HEK293 (cell line): ENCODE data around the gene HYAL3.
A peak's percentile ranks its signal among the peaks of the same experiment; 100 is the strongest.

ENCODE experiments used
- CTCF ChIA-PET: fragments of 350-600 bp; formaldehyde crosslinking; extraction: SDS; loops from one replicate; lab custom pipeline; 2021; ENCODE audit warnings: antibody characterized with exemption; lab: Yijun Ruan, JAX
- POLR2A ChIA-PET: fragments of 300-600 bp; formaldehyde crosslinking; extraction: SDS; loops from one replicate; lab custom pipeline; 2020; ENCODE audit warnings: antibody characterized with exemption, inconsistent platforms; lab: Yijun Ruan, JAX
- H3K27ac ChIP-seq: fragments of 200-500 bp; sonication (Bioruptor generic); 2 replicates; pipeline ENCODE4 v1.5.1; 2014; ENCODE audit warnings: low read depth, low read length, control low read depth, inconsistent platforms; ENCODE audit errors: extremely low read depth
- H3K36me3 ChIP-seq, 2 experiments: fragments of 200-500 bp in 1 of 2; sonication (Bioruptor generic) in 1 of 2; 1 replicate in 1 of 2; 2 replicates in 1 of 2; pipeline ENCODE4 v1.5.1; 2014 to 2017; ENCODE audit warnings: inconsistent platforms in 2 of 2, low read length in 2 of 2; ENCODE audit not compliant: control insufficient read depth in 2 of 2, insufficient read depth in 1 of 2
- H3K4me1 ChIP-seq: fragments of 200-500 bp; sonication (Bioruptor generic); 2 replicates; pipeline ENCODE4 v1.5.1; 2014; ENCODE audit warnings: mild to moderate bottlenecking, low read length, inconsistent platforms; ENCODE audit not compliant: control insufficient read depth, insufficient read depth
- H3K4me3 ChIP-seq: 2 replicates; pipeline ENCODE4 v1.5.1; 2011; ENCODE audit warnings: low read depth, mild to moderate bottlenecking, control low read depth, low read length, moderate library complexity
- H3K9me3 ChIP-seq: fragments of 200-500 bp; sonication (Bioruptor generic); 2 replicates; pipeline ENCODE4 v1.5.1; 2014; ENCODE audit warnings: low read depth, low read length, inconsistent platforms; ENCODE audit not compliant: control insufficient read depth, insufficient read depth
- AEBP2 ChIP-seq: fragments of 450-650 bp; formaldehyde crosslinking; IDR thresholded peaks from 2 replicates; pipeline ENCODE4 v1.5.1; 2016; ENCODE audit warnings: missing biosample characterization, missing genetic modification characterization, borderline replicate concordance
- BCL11A ChIP-seq: fragments of 450-650 bp; formaldehyde crosslinking; IDR thresholded peaks from 2 replicates; pipeline ENCODE4 v1.5.1; 2016; ENCODE audit warnings: low read depth, missing biosample characterization, missing genetic modification characterization
- ELK4 ChIP-seq: IDR thresholded peaks from 2 replicates; pipeline ENCODE4 v1.6.1; 2011; ENCODE audit warnings: mild to moderate bottlenecking, low read depth, low read length, borderline replicate concordance
- GLIS1 ChIP-seq: fragments of 450-650 bp; formaldehyde crosslinking; IDR thresholded peaks from 2 replicates; pipeline ENCODE4 v1.5.1; 2016; ENCODE audit warnings: missing biosample characterization, missing genetic modification characterization
- GLIS2 ChIP-seq: fragments of 450-650 bp; formaldehyde crosslinking; IDR thresholded peaks from 2 replicates; pipeline ENCODE4 v1.5.1; 2016; ENCODE audit warnings: missing biosample characterization, missing genetic modification characterization
- HOXD13 ChIP-seq: sonication (generic); formaldehyde crosslinking; IDR thresholded peaks from 2 replicates; pipeline ENCODE4 v1.8.0; 2022; ENCODE audit warnings: missing genetic modification reagents, borderline replicate concordance
- KLF9 ChIP-seq: fragments of 450-650 bp; formaldehyde crosslinking; IDR thresholded peaks from 2 replicates; pipeline ENCODE4 v1.5.1; 2016; ENCODE audit warnings: missing biosample characterization, missing genetic modification characterization, low read depth
- OSR2 ChIP-seq: fragments of 450-650 bp; formaldehyde crosslinking; IDR thresholded peaks from 2 replicates; pipeline ENCODE4 v1.5.1; 2016; ENCODE audit warnings: missing biosample characterization, missing genetic modification characterization
- WT1 ChIP-seq: fragments of 450-650 bp; formaldehyde crosslinking; IDR thresholded peaks from 2 replicates; pipeline ENCODE4 v1.5.1; 2016; ENCODE audit warnings: missing biosample characterization, missing genetic modification characterization
- ZIC2 ChIP-seq: fragments of 450-650 bp; formaldehyde crosslinking; IDR thresholded peaks from 2 replicates; pipeline ENCODE4 v1.5.1; 2016; ENCODE audit warnings: missing biosample characterization, missing genetic modification characterization
- ZNF184 ChIP-seq: fragments of 450-650 bp; IDR thresholded peaks from 2 replicates; pipeline ENCODE4 v1.5.1; 2018; ENCODE audit warnings: missing biosample characterization, mild to moderate bottlenecking, missing genetic modification characterization
- ZNF2 ChIP-seq: fragments of 450-650 bp; formaldehyde crosslinking; IDR thresholded peaks from 2 replicates; pipeline ENCODE4 v1.5.1; 2016; ENCODE audit warnings: missing biosample characterization, missing genetic modification characterization
- ZNF202 ChIP-seq: fragments of 450-650 bp; formaldehyde crosslinking; IDR thresholded peaks from 2 replicates; pipeline ENCODE4 v1.5.1; 2016; ENCODE audit warnings: missing biosample characterization, missing genetic modification characterization, borderline replicate concordance
- ZNF37A ChIP-seq: fragments of 450-650 bp; IDR thresholded peaks from 2 replicates; pipeline ENCODE4 v1.5.1; 2018; ENCODE audit warnings: missing biosample characterization, missing genetic modification characterization
- ZNF391 ChIP-seq: fragments of 450-650 bp; formaldehyde crosslinking; IDR thresholded peaks from 2 replicates; pipeline ENCODE4 v1.5.1; 2016; ENCODE audit warnings: low read depth, missing biosample characterization, missing genetic modification characterization, borderline replicate concordance
- ZNF473 ChIP-seq: fragments of 450-650 bp; formaldehyde crosslinking; IDR thresholded peaks from 2 replicates; pipeline ENCODE4 v1.5.1; 2017; ENCODE audit warnings: missing biosample characterization, missing genetic modification characterization
- ZNF48 ChIP-seq: fragments of 450-650 bp; formaldehyde crosslinking; IDR thresholded peaks from 2 replicates; pipeline ENCODE4 v1.5.1; 2016; ENCODE audit warnings: missing biosample characterization, missing genetic modification characterization
- ZNF501 ChIP-seq: fragments of 450-650 bp; formaldehyde crosslinking; IDR thresholded peaks from 2 replicates; pipeline ENCODE4 v1.5.1; 2016; ENCODE audit warnings: missing biosample characterization, missing genetic modification characterization
- ZNF521 ChIP-seq: fragments of 450-650 bp; formaldehyde crosslinking; IDR thresholded peaks from 2 replicates; pipeline ENCODE4 v1.5.1; 2017; ENCODE audit warnings: missing biosample characterization, mild to moderate bottlenecking, missing genetic modification characterization
- ZNF544 ChIP-seq: fragments of 450-650 bp; formaldehyde crosslinking; IDR thresholded peaks from 2 replicates; pipeline ENCODE4 v1.5.0; 2017; ENCODE audit warnings: missing biosample characterization, missing genetic modification characterization
- ZNF548 ChIP-seq: fragments of 450-650 bp; formaldehyde crosslinking; IDR thresholded peaks from 2 replicates; pipeline ENCODE4 v1.5.1; 2016; ENCODE audit warnings: missing biosample characterization, missing genetic modification characterization
- ZNF571 ChIP-seq: fragments of 450-650 bp; formaldehyde crosslinking; IDR thresholded peaks from 2 replicates; pipeline ENCODE4 v1.5.0; 2017; ENCODE audit warnings: missing biosample characterization, missing genetic modification characterization
- ZNF692 ChIP-seq: fragments of 450-650 bp; formaldehyde crosslinking; IDR thresholded peaks from 2 replicates; pipeline ENCODE4 v1.5.1; 2016; ENCODE audit warnings: missing biosample characterization, missing genetic modification characterization
- ZNF76 ChIP-seq: fragments of 450-650 bp; formaldehyde crosslinking; IDR thresholded peaks from 2 replicates; pipeline ENCODE4; 2016; ENCODE audit warnings: low read depth, missing biosample characterization, missing genetic modification characterization, borderline replicate concordance
- TF ChIP-seq, protein P1 (sequence below): fragments of 450-650 bp; formaldehyde crosslinking; conservative IDR thresholded peaks from 2 replicates; pipeline ENCODE4 v1.5.1; 2016; ENCODE audit warnings: low read depth, missing biosample characterization, missing genetic modification characterization

Gene HYAL3

GRCh38 chr3:50260942-50261441, 38.2 kb downstream of the HYAL3 start:
- peak overlapping the region; percentile 86; the same call in 1 of the 2 replicates for H3K27ac ChIP-seq
- CTCF ChIA-PET = interaction anchor here (0.6 to 3.9 kb wide), 7 partner anchors 10 to 66 kb away, joined by 3 to 49 read pairs (median 6); no protein-coding TSS in a partner anchor
- TF ChIP-seq OSR2 (tag by site-specific recombination) (0 out of 2 replicates have a peak, but pooled peaks have one; percentile 42), ZNF544 (tag by site-specific recombination) (no peak), WT1 (tag by site-specific recombination) (no peak), AEBP2 (no peak), KLF9 (tag by site-specific recombination) (no peak), GLIS2 (tag by site-specific recombination) (peak; percentile 27; the same call in 1 of the 2 replicates), ZNF501 (tag by site-specific recombination) (no peak), GLIS1 (peak; percentile 71; the same call in 1 of the 2 replicates), ZNF391 (tag by site-specific recombination) (no peak), ZIC2 (peak; percentile 90), ZNF548 (no peak), ZNF521 (tag by site-specific recombination) (no peak), ZNF184 (tag by site-specific recombination) (no peak), ZNF76 (tag by site-specific recombination) (no peak)
- TF ChIP-seq, protein P1, sequence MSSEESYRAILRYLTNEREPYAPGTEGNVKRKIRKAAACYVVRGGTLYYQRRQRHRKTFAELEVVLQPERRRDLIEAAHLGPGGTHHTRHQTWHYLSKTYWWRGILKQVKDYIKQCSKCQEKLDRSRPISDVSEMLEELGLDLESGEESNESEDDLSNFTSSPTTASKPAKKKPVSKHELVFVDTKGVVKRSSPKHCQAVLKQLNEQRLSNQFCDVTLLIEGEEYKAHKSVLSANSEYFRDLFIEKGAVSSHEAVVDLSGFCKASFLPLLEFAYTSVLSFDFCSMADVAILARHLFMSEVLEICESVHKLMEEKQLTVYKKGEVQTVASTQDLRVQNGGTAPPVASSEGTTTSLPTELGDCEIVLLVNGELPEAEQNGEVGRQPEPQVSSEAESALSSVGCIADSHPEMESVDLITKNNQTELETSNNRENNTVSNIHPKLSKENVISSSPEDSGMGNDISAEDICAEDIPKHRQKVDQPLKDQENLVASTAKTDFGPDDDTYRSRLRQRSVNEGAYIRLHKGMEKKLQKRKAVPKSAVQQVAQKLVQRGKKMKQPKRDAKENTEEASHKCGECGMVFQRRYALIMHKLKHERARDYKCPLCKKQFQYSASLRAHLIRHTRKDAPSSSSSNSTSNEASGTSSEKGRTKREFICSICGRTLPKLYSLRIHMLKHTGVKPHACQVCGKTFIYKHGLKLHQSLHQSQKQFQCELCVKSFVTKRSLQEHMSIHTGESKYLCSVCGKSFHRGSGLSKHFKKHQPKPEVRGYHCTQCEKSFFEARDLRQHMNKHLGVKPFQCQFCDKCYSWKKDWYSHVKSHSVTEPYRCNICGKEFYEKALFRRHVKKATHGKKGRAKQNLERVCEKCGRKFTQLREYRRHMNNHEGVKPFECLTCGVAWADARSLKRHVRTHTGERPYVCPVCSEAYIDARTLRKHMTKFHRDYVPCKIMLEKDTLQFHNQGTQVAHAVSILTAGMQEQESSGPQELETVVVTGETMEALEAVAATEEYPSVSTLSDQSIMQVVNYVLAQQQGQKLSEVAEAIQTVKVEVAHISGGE (tag by site-specific recombination) = no peak

GRCh38 chr3:50260027-50260941, 38.9 kb downstream of the HYAL3 start:
- no peaks in the 10 kb centered on the region for H3K9me3 ChIP-seq
- H3K4me3 ChIP-seq = peak overlapping the region; percentile 36
- peaks cover 3% of the 10 kb centered on the region; the same call in 1 of the 2 replicates for H3K4me1 ChIP-seq
- ChIA-PET CTCF (interaction anchor here (0.7 to 3.9 kb wide), 12 partner anchors 11 to 67 kb away, joined by 3 to 49 read pairs (median 4); partner anchors contain the start of gene HYAL2), POLR2A (interaction anchor here (1.5 kb wide), 1 partner anchor 68 kb away, joined by 5 read pairs; the partner anchor contains the start of gene TUSC2)
- H3K36me3 ChIP-seq = peaks cover 5 to 26% of the 10 kb centered on the region in 2 experiments
- peak overlapping the region; percentile 86 for H3K27ac ChIP-seq
- TF ChIP-seq BCL11A (tag by site-specific recombination) (no peak), ZNF571 (tag by site-specific recombination) (no peak), ZNF692 (no peak; the same call in 1 of the 2 replicates), HOXD13 (CRISPR knock-in tag) (no peak), ZNF202 (tag by site-specific recombination) (no peak), ZNF2 (tag by site-specific recombination) (peak; percentile 44; the same call in 1 of the 2 replicates), ZNF473 (tag by site-specific recombination) (no peak), ZNF37A (no peak), ELK4 (no peak), ZNF48 (tag by site-specific recombination) (no peak)

More at GRCh38 chr3:50260942-50261441, 38.2 kb downstream of the HYAL3 start:
- Histone ChIP-seq H3K9me3 (no peaks in the 10 kb centered on the region), H3K4me3 (no peak overlapping the region), H3K4me1 (peaks cover 3% of the 10 kb centered on the region; the same call in 1 of the 2 replicates), H3K36me3 (peaks cover 5 to 24% of the 10 kb centered on the region in 2 experiments)
- POLR2A ChIA-PET = interaction anchor here (1.5 kb wide), 1 partner anchor 67 kb away, joined by 5 read pairs; the partner anchor contains the start of gene TUSC2
